ENCODE measurements around the gene LRRC57.

Gene LRRC57

DNA sequence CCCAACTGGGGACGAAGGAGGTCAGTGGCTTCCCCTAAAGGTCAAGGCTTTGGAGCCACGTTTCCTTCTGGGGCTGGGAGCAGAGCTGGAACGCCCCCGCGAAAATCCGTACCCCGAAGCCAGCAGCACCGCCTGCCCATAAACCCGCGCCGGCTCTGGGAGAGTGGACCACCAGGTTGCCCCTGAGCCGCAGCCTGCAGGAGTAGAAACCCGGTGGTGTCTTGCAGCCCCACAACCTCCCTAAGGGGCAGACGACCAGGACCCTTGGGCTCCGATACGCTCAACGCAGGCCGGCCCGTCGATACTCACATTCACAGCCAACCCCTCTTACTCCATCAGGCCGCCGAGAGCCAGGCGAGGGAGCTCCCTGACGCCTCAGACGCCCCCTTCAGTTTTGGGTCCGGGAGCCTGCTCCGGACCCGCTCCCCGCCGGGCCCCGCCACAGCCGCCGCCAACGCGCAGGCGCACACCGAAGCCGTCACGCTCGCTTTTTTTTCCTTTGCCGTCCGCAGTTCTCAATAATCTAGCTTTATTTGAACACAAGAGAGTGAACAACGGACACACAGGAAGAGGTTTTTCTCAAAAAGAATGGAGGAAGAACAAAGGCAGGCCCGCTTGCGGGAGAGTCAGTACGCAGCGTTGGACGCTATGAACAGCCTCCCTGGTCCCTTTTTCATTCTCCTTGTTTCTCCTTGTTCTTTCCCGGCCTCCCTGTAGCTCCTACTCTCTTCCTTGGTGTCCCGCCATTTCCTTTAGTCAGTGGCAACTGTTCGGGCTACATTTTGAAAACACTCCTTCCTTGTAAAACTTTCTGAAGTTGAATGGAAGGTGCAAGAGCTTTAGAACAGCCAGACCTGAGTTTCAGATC lies 57.7 kb downstream of the LRRC57 start, which contains the start of gene ZNF106:
Gene ZNF106, minus strand, starts transcription at position 471 of the 868 bp plus-strand sequence. CDS start 18,852 bp downstream, outside the sequence.
- peak; percentile 74 for DNase-seq (ENCODE audit: low read depth)

DNA sequence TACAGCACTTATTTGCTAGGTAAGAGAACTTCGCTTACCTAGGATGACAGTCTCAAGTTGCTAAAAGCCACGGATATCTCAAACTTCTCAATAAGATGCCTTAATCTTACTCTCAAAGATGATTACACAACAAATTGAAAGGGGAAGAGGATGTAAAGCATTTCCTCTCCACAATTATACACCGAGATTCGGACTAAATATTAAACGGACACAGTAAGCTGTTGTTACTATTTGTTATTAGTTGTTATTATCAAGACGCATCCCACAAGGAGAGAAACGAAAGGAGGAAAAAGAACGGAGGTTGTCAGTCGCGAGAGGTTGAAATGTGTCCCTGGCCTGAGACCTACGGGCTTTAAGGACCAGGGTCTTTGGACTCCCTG lies 58.3 kb downstream of the LRRC57 start:
- no peak for DNase-seq (ENCODE audit: low read depth)

All from HS-5 (cell line).